HCT116 (cell line): ENCODE data around the gene KRT86. TPM values are rescaled to one million over a fixed set of nuclear protein-coding genes. Genes with fewer than 3 reads are reported as not detected.

Source experiments
- ATAC-seq: fragments of 200-7000 bp; cut with Tn5 transposase; 2 replicates; pipeline ENCODE4 v1.9.1; 2020; ENCODE audit warnings: mild to moderate bottlenecking, moderate library complexity
- BruUV-seq: library from RNA; stranded (reverse); fragments of 400-500 nt; replicated peaks from 2 replicates; lab custom pipeline; 2021; lab: Mats Ljungman, UMichigan
- CTCF ChIA-PET: fragments of 300-600 bp; sonication (Branson Sonifier 250); formaldehyde crosslinking; loops from one replicate; lab custom pipeline; 2021; ENCODE audit warnings: antibody characterized with exemption; lab: Charles Lee
- POLR2A ChIA-PET: fragments of 300-600, 350-600 bp; sonication (Branson Sonifier 250); formaldehyde crosslinking; loops from one replicate; lab custom pipeline; 2021; ENCODE audit warnings: antibody characterized with exemption; lab: Charles Lee
- RAD21 ChIA-PET, 2 experiments: fragments of 300-600 bp; sonication (Branson Sonifier 250); formaldehyde crosslinking; loops; one replicate each; lab custom pipeline; 2023; ENCODE audit warnings: low total read pairs in 2 of 2; ENCODE audit not compliant: uncharacterized antibody in 2 of 2, unreplicated experiment in 2 of 2, low non-redundant PET in 1 of 2; lab: Charles Lee
- DNase-seq: peaks from one replicate; pipeline ENCODE4 v3.0.0-alpha.2; 2010; ENCODE audit warnings: low read depth, low spot score
- H2AFZ ChIP-seq: fragments of 200-600 bp; shearing (Covaris generic), sonication (generic); 2 replicates; pipeline ENCODE4 v1.6.1; 2017; ENCODE audit warnings: low read depth, mixed run types, mixed read lengths, antibody characterized with exemption, low read length; ENCODE audit not compliant: poor library complexity, severe bottlenecking
- H3K27ac ChIP-seq: 2 replicates; pipeline ENCODE4 v1.5.1; 2012; ENCODE audit warnings: low read depth, low read length
- H3K27me3 ChIP-seq: fragments of 200-600 bp; sonication (generic); 2 replicates; pipeline ENCODE4 v1.6.1; 2016; ENCODE audit warnings: mixed run types, low read length, mixed read lengths; ENCODE audit not compliant: insufficient read depth
- H3K36me3 ChIP-seq, 2 experiments: fragments of 200-500 bp in 1 of 2; fragments of 200-600 bp in 1 of 2; sonication (Bioruptor generic) in 1 of 2; sonication (generic) in 1 of 2; 2 replicates each; pipeline versions ENCODE4 v1.5.1 to v1.6.1; 2014 to 2016; ENCODE audit warnings: low read length in 2 of 2, inconsistent platforms in 1 of 2, mixed read lengths in 1 of 2, mixed run types in 1 of 2; ENCODE audit not compliant: insufficient read depth in 2 of 2, control insufficient read depth in 1 of 2
- H3K4me1 ChIP-seq, 2 experiments: fragments of 200-600 bp in 1 of 2; sonication (generic) in 1 of 2; 2 replicates each; pipeline versions ENCODE4 v1.5.1 to v1.6.1; 2012 to 2017; ENCODE audit warnings: low read length in 2 of 2, inconsistent platforms in 1 of 2, mild to moderate bottlenecking in 1 of 2, mixed read lengths in 1 of 2, mixed run types in 1 of 2, moderate library complexity in 1 of 2; ENCODE audit not compliant: insufficient read depth in 2 of 2, control insufficient read depth in 1 of 2
- H3K4me2 ChIP-seq: fragments of 200-600 bp; sonication (generic); 2 replicates; pipeline ENCODE4 v1.6.1; 2017; ENCODE audit warnings: mixed run types, low read length, mixed read lengths
- H3K4me3 ChIP-seq, 2 experiments: fragments of 200-600 bp in 1 of 2; sonication (generic) in 1 of 2; replicated peaks in 1 of 2; 2 replicates each; pipeline ENCODE4 v1.5.1; 2011 to 2016; ENCODE audit warnings: low read length in 2 of 2, control low read depth in 1 of 2, low read depth in 1 of 2, mild to moderate bottlenecking in 1 of 2, mixed read lengths in 1 of 2, mixed run types in 1 of 2
- H3K79me2 ChIP-seq: fragments of 200-600 bp; sonication (generic); 2 replicates; pipeline ENCODE4 v1.6.1; 2017; ENCODE audit warnings: mild to moderate bottlenecking, mixed run types, low read length, moderate library complexity, mixed read lengths; ENCODE audit not compliant: insufficient read depth
- H3K9ac ChIP-seq: fragments of 200-600 bp; sonication (generic); 2 replicates; pipeline ENCODE4 v1.6.1; 2016; ENCODE audit warnings: low read length, mixed read lengths
- H3K9me2 ChIP-seq: fragments of 200-600 bp; sonication (generic), shearing (Covaris generic); 2 replicates; pipeline ENCODE4 v1.6.1; 2017; ENCODE audit warnings: mixed run types, mild to moderate bottlenecking, moderate library complexity; ENCODE audit not compliant: insufficient read depth
- H3K9me3 ChIP-seq, 2 experiments: fragments of 200-500 bp in 1 of 2; fragments of 200-600 bp in 1 of 2; sonication (Bioruptor generic) in 1 of 2; sonication (generic) in 1 of 2; 2 replicates each; pipeline ENCODE4 v1.6.1; 2014 to 2017; ENCODE audit warnings: low read length in 2 of 2, mixed read lengths in 2 of 2, inconsistent platforms in 1 of 2, low read depth in 1 of 2, mild to moderate bottlenecking in 1 of 2, mixed run types in 1 of 2, moderate library complexity in 1 of 2; ENCODE audit not compliant: control insufficient read depth in 1 of 2, insufficient read depth in 1 of 2
- H4K20me1 ChIP-seq: fragments of 200-600 bp; sonication (generic), shearing (Covaris generic); 2 replicates; pipeline ENCODE4 v1.6.1; 2017; ENCODE audit warnings: mixed run types, mild to moderate bottlenecking, moderate library complexity; ENCODE audit not compliant: insufficient read depth
- CBX3 ChIP-seq: IDR thresholded peaks from 2 replicates; pipeline ENCODE4 v1.6.1; 2012; ENCODE audit warnings: low read depth
- CEBPB ChIP-seq: IDR thresholded peaks from 2 replicates; pipeline ENCODE4 v1.6.1; 2012; ENCODE audit warnings: low read depth
- EGR1 ChIP-seq: IDR thresholded peaks from 2 replicates; pipeline ENCODE4 v1.6.1; 2012; ENCODE audit warnings: low read depth
- ELF1 ChIP-seq: IDR thresholded peaks from 2 replicates; pipeline ENCODE4 v1.6.1; 2012; ENCODE audit warnings: low read depth, borderline replicate concordance
- JUND ChIP-seq: IDR thresholded peaks from 2 replicates; pipeline ENCODE4 v1.6.1; 2012
- SIN3A ChIP-seq: IDR thresholded peaks from 2 replicates; pipeline ENCODE4 v1.6.1; 2012; ENCODE audit warnings: low read depth
- SP1 ChIP-seq: IDR thresholded peaks from 2 replicates; pipeline ENCODE4 v1.6.1; 2012; ENCODE audit warnings: low read depth
- SRF ChIP-seq: IDR thresholded peaks from 2 replicates; pipeline ENCODE4 v1.6.1; 2012; ENCODE audit warnings: low read depth
- YY1 ChIP-seq: IDR thresholded peaks from 2 replicates; pipeline ENCODE4 v1.6.1; 2011; ENCODE audit warnings: low read length, low read depth, moderate library complexity, mild to moderate bottlenecking; ENCODE audit not compliant: insufficient replicate concordance; ENCODE audit errors: extremely low read depth
- ZFX ChIP-seq: fragments of 450-650 bp; IDR thresholded peaks from 2 replicates; pipeline ENCODE4 v1.6.1; 2017
- intact Hi-C: fragments of 100-400 bp; cut with micrococcal nuclease; formaldehyde crosslinking; loops from 2 replicates; pipeline ENCODE4 v1.10.0; 2022
- total RNA-seq: library from RNA; stranded (reverse); gene quantifications from one replicate; pipeline ENCODE4 v1.2.1, GENCODE V29; 2021; ENCODE audit not compliant: unreplicated experiment
- TF ChIP-seq, protein P1 (sequence below): IDR thresholded peaks from 2 replicates; pipeline ENCODE4 v1.6.1; 2011; ENCODE audit warnings: mild to moderate bottlenecking, low read length, moderate library complexity; ENCODE audit not compliant: insufficient replicate concordance; ENCODE audit errors: extremely low read depth
- TF ChIP-seq, protein P2 (sequence below): IDR thresholded peaks from 2 replicates; pipeline ENCODE4 v1.6.1; 2012; ENCODE audit warnings: low read depth

Gene KRT86
- total RNA-seq, 1 experiment from 2014 or later: 1.5 TPM

DNA sequence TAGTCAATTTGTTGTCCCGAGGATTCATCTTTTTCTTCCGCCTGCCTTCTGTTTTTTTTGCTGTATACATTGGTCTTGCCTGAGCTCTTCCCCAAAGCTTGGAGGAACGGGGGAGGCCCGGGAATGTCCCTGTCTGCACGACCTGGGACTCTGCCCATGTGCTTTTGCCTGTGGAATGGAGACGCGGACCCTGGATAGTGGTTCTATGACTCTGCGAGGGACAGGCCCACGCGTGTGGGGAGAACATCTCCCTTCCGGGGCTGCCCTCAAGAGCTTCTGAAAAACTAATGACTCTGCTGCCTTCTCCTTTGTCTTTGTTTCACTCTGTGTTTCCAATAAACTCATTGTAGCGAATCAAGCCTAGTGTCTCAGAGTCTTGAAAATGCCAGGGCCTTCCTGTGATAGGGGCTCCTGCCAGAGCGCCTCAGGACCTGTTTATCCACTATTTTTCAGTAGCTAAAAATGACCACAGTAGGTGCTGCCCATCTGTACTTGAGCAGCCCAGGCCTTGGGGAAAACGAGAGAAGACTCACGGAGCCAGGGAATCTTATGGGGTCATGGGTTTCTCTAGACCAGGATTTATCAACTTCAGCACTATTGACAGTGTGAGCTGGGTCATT is 34.5 kb downstream of the KRT86 start:
- Histone ChIP-seq H3K4me2 (peak overlapping the region; percentile 88), H3K4me3 (peak overlapping the region; percentile 40 to 58), H3K36me3 (no peaks in the 10 kb centered on the region), H3K9me2 (no peaks in the 10 kb centered on the region), H3K9ac (peak overlapping the region; percentile 61), H3K27me3 (no peaks in the 10 kb centered on the region), H3K27ac (no peak overlapping the region), H3K9me3 (no peaks in the 10 kb centered on the region), H2AFZ (no peak overlapping the region), H4K20me1 (no peaks in the 10 kb centered on the region), H3K4me1 (peaks cover 10 to 32% of the 10 kb centered on the region in 2 experiments), H3K79me2 (no peaks in the 10 kb centered on the region)
- ChIA-PET RAD21 (interaction anchor here in 1 of 2 experiments (0.8 to 2.4 kb wide), 2 partner anchors 18 to 165 kb away, joined by 4 to 5 read pairs; no protein-coding TSS in a partner anchor), POLR2A (interaction anchor here (0.9 to 1.7 kb wide), 4 partner anchors 24 to 30 kb away, joined by 3 to 5 read pairs (median 4); no protein-coding TSS in a partner anchor), CTCF (interaction anchor here (1.0 to 1.7 kb wide), 5 partner anchors 9 to 87 kb away, joined by 3 to 7 read pairs (median 3); no protein-coding TSS in a partner anchor)
- no peak for DNase-seq
- TSS peak; percentile 78 for BruUV-seq
- intact Hi-C loops: no loop called here
- TF ChIP-seq JUND (no peak), SRF (no peak), CBX3 (no peak), SP1 (no peak), SIN3A (no peak), YY1 (no peak), EGR1 (no peak), CEBPB (no peak), ELF1 (no peak), ZFX (no peak)
- TF ChIP-seq, protein P1, sequence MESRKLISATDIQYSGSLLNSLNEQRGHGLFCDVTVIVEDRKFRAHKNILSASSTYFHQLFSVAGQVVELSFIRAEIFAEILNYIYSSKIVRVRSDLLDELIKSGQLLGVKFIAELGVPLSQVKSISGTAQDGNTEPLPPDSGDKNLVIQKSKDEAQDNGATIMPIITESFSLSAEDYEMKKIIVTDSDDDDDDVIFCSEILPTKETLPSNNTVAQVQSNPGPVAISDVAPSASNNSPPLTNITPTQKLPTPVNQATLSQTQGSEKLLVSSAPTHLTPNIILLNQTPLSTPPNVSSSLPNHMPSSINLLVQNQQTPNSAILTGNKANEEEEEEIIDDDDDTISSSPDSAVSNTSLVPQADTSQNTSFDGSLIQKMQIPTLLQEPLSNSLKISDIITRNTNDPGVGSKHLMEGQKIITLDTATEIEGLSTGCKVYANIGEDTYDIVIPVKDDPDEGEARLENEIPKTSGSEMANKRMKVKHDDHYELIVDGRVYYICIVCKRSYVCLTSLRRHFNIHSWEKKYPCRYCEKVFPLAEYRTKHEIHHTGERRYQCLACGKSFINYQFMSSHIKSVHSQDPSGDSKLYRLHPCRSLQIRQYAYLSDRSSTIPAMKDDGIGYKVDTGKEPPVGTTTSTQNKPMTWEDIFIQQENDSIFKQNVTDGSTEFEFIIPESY: no peak
- TF ChIP-seq, protein P2, sequence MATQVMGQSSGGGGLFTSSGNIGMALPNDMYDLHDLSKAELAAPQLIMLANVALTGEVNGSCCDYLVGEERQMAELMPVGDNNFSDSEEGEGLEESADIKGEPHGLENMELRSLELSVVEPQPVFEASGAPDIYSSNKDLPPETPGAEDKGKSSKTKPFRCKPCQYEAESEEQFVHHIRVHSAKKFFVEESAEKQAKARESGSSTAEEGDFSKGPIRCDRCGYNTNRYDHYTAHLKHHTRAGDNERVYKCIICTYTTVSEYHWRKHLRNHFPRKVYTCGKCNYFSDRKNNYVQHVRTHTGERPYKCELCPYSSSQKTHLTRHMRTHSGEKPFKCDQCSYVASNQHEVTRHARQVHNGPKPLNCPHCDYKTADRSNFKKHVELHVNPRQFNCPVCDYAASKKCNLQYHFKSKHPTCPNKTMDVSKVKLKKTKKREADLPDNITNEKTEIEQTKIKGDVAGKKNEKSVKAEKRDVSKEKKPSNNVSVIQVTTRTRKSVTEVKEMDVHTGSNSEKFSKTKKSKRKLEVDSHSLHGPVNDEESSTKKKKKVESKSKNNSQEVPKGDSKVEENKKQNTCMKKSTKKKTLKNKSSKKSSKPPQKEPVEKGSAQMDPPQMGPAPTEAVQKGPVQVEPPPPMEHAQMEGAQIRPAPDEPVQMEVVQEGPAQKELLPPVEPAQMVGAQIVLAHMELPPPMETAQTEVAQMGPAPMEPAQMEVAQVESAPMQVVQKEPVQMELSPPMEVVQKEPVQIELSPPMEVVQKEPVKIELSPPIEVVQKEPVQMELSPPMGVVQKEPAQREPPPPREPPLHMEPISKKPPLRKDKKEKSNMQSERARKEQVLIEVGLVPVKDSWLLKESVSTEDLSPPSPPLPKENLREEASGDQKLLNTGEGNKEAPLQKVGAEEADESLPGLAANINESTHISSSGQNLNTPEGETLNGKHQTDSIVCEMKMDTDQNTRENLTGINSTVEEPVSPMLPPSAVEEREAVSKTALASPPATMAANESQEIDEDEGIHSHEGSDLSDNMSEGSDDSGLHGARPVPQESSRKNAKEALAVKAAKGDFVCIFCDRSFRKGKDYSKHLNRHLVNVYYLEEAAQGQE: no peak
- ATAC-seq: no peak
